ENCODE results near the gene GRPEL1. TPM values are rescaled to one million over a fixed set of nuclear protein-coding genes. Genes with fewer than 3 reads are reported as not detected.

GRPEL1 gene
- total RNA-seq, 1 experiment from 2014 or later: 80.1 TPM

GRCh38 chr4:7060346-7061150, 7.3 kb downstream of the GRPEL1 start (continued):
- TF ChIP-seq ATF3 (IDR thresholded peaks at IDR 0.05): no peak
- no peak for TF ChIP-seq POLR2AphosphoS5 (IDR thresholded peaks at IDR 0.05; ENCODE audit: low read depth, low read length)
- TF ChIP-seq SIN3A (IDR thresholded peaks at IDR 0.05; ENCODE audit: low read depth): no peak
- TF ChIP-seq REST (IDR thresholded peaks at IDR 0.05; ENCODE audit: low read depth): no peak
- TF ChIP-seq YY1 (IDR thresholded peaks at IDR 0.05; ENCODE audit: extremely low read depth, insufficient replicate concordance, low read depth, low read length): no peak

- Histone ChIP-seq H3K4me3 (replicated peaks in 1 of 2; ENCODE audit: low read depth in 1 of 2, low read length in 2 of 2) (no peak overlapping the region), H3K27me3 (ENCODE audit: insufficient read depth, low read length) (no peaks in the 10 kb centered on the region), H3K9me2 (ENCODE audit: insufficient read depth) (no peaks in the 10 kb centered on the region), H3K27ac (ENCODE audit: low read depth, low read length) (no peak overlapping the region), H3K9me3 (ENCODE audit: control insufficient read depth in 1 of 2, insufficient read depth in 1 of 2, low read depth in 1 of 2, low read length in 2 of 2) (no peaks in the 10 kb centered on the region), H4K20me1 (ENCODE audit: insufficient read depth) (no peaks in the 10 kb centered on the region), H3K9ac (ENCODE audit: low read length) (no peak overlapping the region), H3K79me2 (ENCODE audit: insufficient read depth, low read length) (peaks cover 35% of the 10 kb centered on the region), H3K36me3 (ENCODE audit: control insufficient read depth in 1 of 2, insufficient read depth in 2 of 2, low read length in 2 of 2) (peaks cover 35 to 51% of the 10 kb centered on the region in 2 experiments), H2AFZ (ENCODE audit: low read depth, low read length, poor library complexity, severe bottlenecking) (no peak overlapping the region), H3K4me1 (ENCODE audit: control insufficient read depth in 1 of 2, insufficient read depth in 2 of 2, low read length in 2 of 2) (no peaks in the 10 kb centered on the region), H3K4me2 (ENCODE audit: low read length) (no peak overlapping the region)
- ATAC-seq (no peak), DNase-seq (ENCODE audit: low read depth, low spot score) (no peak)
- RAD21 ChIA-PET (ENCODE audit: low non-redundant PET in 1 of 2, low total read pairs in 2 of 2, uncharacterized antibody in 2 of 2, unreplicated experiment in 2 of 2): no interaction called here
- CTCF ChIA-PET: no interaction called here
- intact Hi-C loops (cut with micrococcal nuclease): no loop called here
- BruUV-seq (replicated peaks): no TSS peak
- POLR2A ChIA-PET: no interaction called here
- TF ChIP-seq REST (IDR thresholded peaks at IDR 0.05; ENCODE audit: low read depth) (no peak), SIN3A (IDR thresholded peaks at IDR 0.05; ENCODE audit: low read depth) (no peak), CBX3 (IDR thresholded peaks at IDR 0.05; ENCODE audit: low read depth) (no peak), POLR2AphosphoS5 (IDR thresholded peaks at IDR 0.05; ENCODE audit: low read depth, low read length) (no peak), CEBPB (IDR thresholded peaks at IDR 0.05; ENCODE audit: low read depth) (no peak), ATF3 (IDR thresholded peaks at IDR 0.05) (no peak)
- TF ChIP-seq, protein P1, sequence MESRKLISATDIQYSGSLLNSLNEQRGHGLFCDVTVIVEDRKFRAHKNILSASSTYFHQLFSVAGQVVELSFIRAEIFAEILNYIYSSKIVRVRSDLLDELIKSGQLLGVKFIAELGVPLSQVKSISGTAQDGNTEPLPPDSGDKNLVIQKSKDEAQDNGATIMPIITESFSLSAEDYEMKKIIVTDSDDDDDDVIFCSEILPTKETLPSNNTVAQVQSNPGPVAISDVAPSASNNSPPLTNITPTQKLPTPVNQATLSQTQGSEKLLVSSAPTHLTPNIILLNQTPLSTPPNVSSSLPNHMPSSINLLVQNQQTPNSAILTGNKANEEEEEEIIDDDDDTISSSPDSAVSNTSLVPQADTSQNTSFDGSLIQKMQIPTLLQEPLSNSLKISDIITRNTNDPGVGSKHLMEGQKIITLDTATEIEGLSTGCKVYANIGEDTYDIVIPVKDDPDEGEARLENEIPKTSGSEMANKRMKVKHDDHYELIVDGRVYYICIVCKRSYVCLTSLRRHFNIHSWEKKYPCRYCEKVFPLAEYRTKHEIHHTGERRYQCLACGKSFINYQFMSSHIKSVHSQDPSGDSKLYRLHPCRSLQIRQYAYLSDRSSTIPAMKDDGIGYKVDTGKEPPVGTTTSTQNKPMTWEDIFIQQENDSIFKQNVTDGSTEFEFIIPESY (IDR thresholded peaks at IDR 0.05; ENCODE audit: extremely low read depth, insufficient replicate concordance, low read length): no peak
These were observed 8.2 kb downstream of the GRPEL1 start for GRCh38 chr4:7059662-7060061.

Measured in HCT116 (cell line).